Measurements from ENCODE around the gene ELF5.

- TF ChIP-seq, protein P1, sequence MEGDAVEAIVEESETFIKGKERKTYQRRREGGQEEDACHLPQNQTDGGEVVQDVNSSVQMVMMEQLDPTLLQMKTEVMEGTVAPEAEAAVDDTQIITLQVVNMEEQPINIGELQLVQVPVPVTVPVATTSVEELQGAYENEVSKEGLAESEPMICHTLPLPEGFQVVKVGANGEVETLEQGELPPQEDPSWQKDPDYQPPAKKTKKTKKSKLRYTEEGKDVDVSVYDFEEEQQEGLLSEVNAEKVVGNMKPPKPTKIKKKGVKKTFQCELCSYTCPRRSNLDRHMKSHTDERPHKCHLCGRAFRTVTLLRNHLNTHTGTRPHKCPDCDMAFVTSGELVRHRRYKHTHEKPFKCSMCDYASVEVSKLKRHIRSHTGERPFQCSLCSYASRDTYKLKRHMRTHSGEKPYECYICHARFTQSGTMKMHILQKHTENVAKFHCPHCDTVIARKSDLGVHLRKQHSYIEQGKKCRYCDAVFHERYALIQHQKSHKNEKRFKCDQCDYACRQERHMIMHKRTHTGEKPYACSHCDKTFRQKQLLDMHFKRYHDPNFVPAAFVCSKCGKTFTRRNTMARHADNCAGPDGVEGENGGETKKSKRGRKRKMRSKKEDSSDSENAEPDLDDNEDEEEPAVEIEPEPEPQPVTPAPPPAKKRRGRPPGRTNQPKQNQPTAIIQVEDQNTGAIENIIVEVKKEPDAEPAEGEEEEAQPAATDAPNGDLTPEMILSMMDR (IDR thresholded peaks at IDR 0.05; ENCODE audit: low read depth, low read length), result no peak
- no peak for TF ChIP-seq POLR2A (IDR thresholded peaks at IDR 0.05; ENCODE audit: extremely low read depth, insufficient read length)
- no peak for TF ChIP-seq MYC (IDR thresholded peaks at IDR 0.05; ENCODE audit: low read depth, low read length)
- TF ChIP-seq, protein P2, sequence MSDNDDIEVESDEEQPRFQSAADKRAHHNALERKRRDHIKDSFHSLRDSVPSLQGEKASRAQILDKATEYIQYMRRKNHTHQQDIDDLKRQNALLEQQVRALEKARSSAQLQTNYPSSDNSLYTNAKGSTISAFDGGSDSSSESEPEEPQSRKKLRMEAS (IDR thresholded peaks at IDR 0.05; ENCODE audit: low read depth, low read length), result no peak
Observed at GRCh38 chr11:34558211-34558610, 44.6 kb upstream of the ELF5 start.

All from NB4 (cell line).